Prostate gland (tissue), 2 donors: Measurements from ENCODE around the gene GULP1.

Experiments used
- CTCF ChIP-seq, 4 experiments: fragments of 200-600 bp in 2 of 4; fragments of 450-650 bp in 2 of 4; sonication (generic) in 2 of 4; IDR thresholded peaks; 1 replicate in 3 of 4; 2 replicates in 1 of 4; pipeline ENCODE4 v1.5.1; 2016 to 2019; ENCODE audit warnings: antibody characterized with exemption in 4 of 4, mild to moderate bottlenecking in 2 of 4, moderate library complexity in 2 of 4
- POLR2A ChIP-seq: fragments of 450-650 bp; IDR thresholded peaks from one replicate; pipeline ENCODE4 v1.6.1; 2016; ENCODE audit warnings: antibody characterized with exemption, mild to moderate bottlenecking
- POLR2AphosphoS5 ChIP-seq: sonication (generic); formaldehyde crosslinking; IDR thresholded peaks from one replicate; pipeline ENCODE4 v1.6.1; 2017; ENCODE audit warnings: antibody characterized with exemption

GRCh38 chr2:188326290-188326668 is 34.6 kb downstream of the GULP1 start:
- TF ChIP-seq CTCF (IDR thresholded peaks at IDR 0.05) = no peak
- TF ChIP-seq POLR2A = no peak
- no peak for TF ChIP-seq POLR2AphosphoS5
